K562 (cell line): ENCODE measurements around the gene SORCS2. TPM values are rescaled to one million over a fixed set of nuclear protein-coding genes. Genes with fewer than 3 reads are reported as not detected.

Experiments
- EP400 ChIP-seq: fragments of 450-650 bp; IDR thresholded peaks from 2 replicates; pipeline ENCODE4 v1.6.1; 2017; ENCODE audit warnings: antibody characterized with exemption, mild to moderate bottlenecking, moderate library complexity
- KAT2B ChIP-seq: IDR thresholded peaks from one replicate; pipeline ENCODE4 v1.6.1; 2012; ENCODE audit warnings: low read depth, mild to moderate bottlenecking, control low read depth, inconsistent platforms, low read length, moderate library complexity
- MIER1 ChIP-seq: fragments of 450-650 bp; IDR thresholded peaks from 2 replicates; pipeline ENCODE4 v1.6.1; 2016; ENCODE audit warnings: antibody characterized with exemption, mild to moderate bottlenecking, low read depth
- NFE2 ChIP-seq: IDR thresholded peaks from 2 replicates; pipeline ENCODE4 v1.6.1; 2014; ENCODE audit warnings: antibody characterized with exemption, low read depth
- TAF7 ChIP-seq: fragments of 450-650 bp; IDR thresholded peaks from 2 replicates; pipeline ENCODE4 v1.6.1; 2016; ENCODE audit warnings: missing genetic modification characterization, missing compliant biosample characterization
- ZBTB40 ChIP-seq, 2 experiments: fragments of 450-650 bp in 1 of 2; sonication (generic) in 1 of 2; formaldehyde crosslinking in 1 of 2; IDR thresholded peaks; 2 replicates each; pipeline versions ENCODE4 v1.7.1 to v1.9.0; 2016 to 2022; ENCODE audit warnings: inconsistent platforms in 1 of 2, mild to moderate bottlenecking in 1 of 2, missing genetic modification reagents in 1 of 2
- ZC3H8 ChIP-seq: fragments of 450-650 bp; IDR thresholded peaks from 2 replicates; pipeline ENCODE4 v1.6.1; 2017
- ZNF277 ChIP-seq: fragments of 250-450 bp; sonication (Bioruptor Pico); IDR thresholded peaks from 2 replicates; pipeline ENCODE4 v1.8.0; 2022; ENCODE audit warnings: inconsistent platforms, mild to moderate bottlenecking, moderate library complexity, borderline replicate concordance
- polyA plus RNA-seq, 8 experiments: library from polyadenylated mRNA; depleted of rRNA in 4 of 8; stranded (reverse) in 5 of 8; unstranded in 3 of 8; fragments of >200 nt; fragmentation: Nextera tagmentation in 2 of 8; fragmentation: Illumina TruSeq in 1 of 8; extraction: Ambion mirVana in 2 of 8; extraction: Trizol in 1 of 8; gene quantifications; 2 replicates each; pipeline versions ENCODE4 v1.2.1 to v1.2.3, GENCODE V29; 2011 to 2014; ENCODE audit warnings: inconsistent platforms in 1 of 8, missing spikeins in 1 of 8
- total RNA-seq, 7 experiments: library from RNA; depleted of rRNA in 6 of 7; stranded (reverse); fragments of >200 nt in 6 of 7; fragmentation: Illumina TruSeq in 2 of 7; extraction: Trizol in 2 of 7; gene quantifications; 2 replicates each; pipeline versions ENCODE4 v1.2.1 to v1.2.3, GENCODE V29; 2011 to 2021; ENCODE audit warnings: low replicate concordance in 1 of 7

The SORCS2 gene
- total and polyA plus RNA-seq, 9 of the 15 experiments (the other 6 are each of a cell fraction or from before 2014, with no cell fraction given) = not detected

- no peak for TF ChIP-seq ZNF277 (CRISPR knock-in tag)
- no peak for TF ChIP-seq KAT2B
- no peak for TF ChIP-seq ZBTB40 (IDR thresholded peaks at IDR 0.05)
- no peak for TF ChIP-seq ZBTB40 (CRISPR knock-in tag; IDR thresholded peaks at IDR 0.05)
- TF ChIP-seq EP400 = no peak
- TF ChIP-seq MIER1 = no peak
- no peak for TF ChIP-seq NFE2
- no peak for TF ChIP-seq TAF7
- TF ChIP-seq ZC3H8 = no peak
These were observed 495.5 kb downstream of the SORCS2 start (continued) for GRCh38 chr4:7687796-7688195.
